Pulmonary artery endothelial cell (primary cell): Measurements from ENCODE around the gene ALKBH8. TPM values are rescaled to one million over a fixed set of nuclear protein-coding genes. Genes with fewer than 3 reads are reported as not detected.
"Not testable (repeated sequence)": the region's sequence is repeated elsewhere in the genome, so short reads cannot be mapped to it uniquely, and the experiment has no call there.

Experiments used
- DNase-seq: peaks from one replicate; pipeline ENCODE4 v3.0.0-alpha.2; 2011; ENCODE audit warnings: low read depth, low spot score
- total RNA-seq: library from RNA; depleted of rRNA; stranded (reverse); fragments of >200 nt; gene quantifications from 2 replicates; pipeline ENCODE4 v1.2.3, GENCODE V29; 2014

ALKBH8 gene
- total RNA-seq = 10.8 and 11.6 TPM in 2 replicates

GRCh38 chr11:107565219-107565937, at the start of gene ALKBH8:
Gene ALKBH8 (minus strand): TSS chr11:107565735. CDS start chr11:107560893, 4,842 bp downstream.
- DNase-seq = no peak

GRCh38 chr11:107612445-107612844, 46.9 kb upstream of the ALKBH8 start:
- DNase-seq = no peak

- no peak for DNase-seq
These were observed 44.1 kb upstream of the ALKBH8 start for GRCh38 chr11:107609400-107610218.

- DNase-seq = peak; percentile 47
These were observed 43.3 kb upstream of the ALKBH8 start for GRCh38 chr11:107608809-107609208.

- no peak for DNase-seq
These were observed 40.6 kb upstream of the ALKBH8 start for GRCh38 chr11:107606141-107606540.

GRCh38 chr11:107605061-107606006, 39.8 kb upstream of the ALKBH8 start:
- DNase-seq = no peak

- DNase-seq = no peak
These were observed 32.9 kb upstream of the ALKBH8 start for GRCh38 chr11:107598225-107599139.

GRCh38 chr11:107594736-107595135, 29.2 kb upstream of the ALKBH8 start:
- DNase-seq = no peak

- no peak for DNase-seq
These were observed 28.4 kb upstream of the ALKBH8 start for GRCh38 chr11:107593951-107594350.

GRCh38 chr11:107592813-107593212, 27.3 kb upstream of the ALKBH8 start:
- no peak for DNase-seq

- DNase-seq = no peak
These were observed 26.7 kb upstream of the ALKBH8 start for GRCh38 chr11:107592231-107592590.

GRCh38 chr11:107591378-107592230, 26.1 kb upstream of the ALKBH8 start:
- no peak for DNase-seq

- no peak for DNase-seq
These were observed 25.2 kb upstream of the ALKBH8 start, which contains the start of gene ELMOD1 for GRCh38 chr11:107590460-107591377. Gene ELMOD1 (plus strand): TSS chr11:107591147. CDS start chr11:107618190, 27,043 bp downstream.

GRCh38 chr11:107587306-107587979, 21.9 kb upstream of the ALKBH8 start:
- DNase-seq = no peak

- DNase-seq = no peak
These were observed 18.2 kb upstream of the ALKBH8 start for GRCh38 chr11:107583629-107584195.

GRCh38 chr11:107581147-107581546, 15.6 kb upstream of the ALKBH8 start:
- DNase-seq = no peak

GRCh38 chr11:107579169-107579568, 13.6 kb upstream of the ALKBH8 start:
- not testable (repeated sequence) for DNase-seq
